Measurements from ENCODE around the gene ZNF385A.
"Not testable (repeated sequence)": the region's sequence is repeated elsewhere in the genome, so short reads cannot be mapped to it uniquely, and the experiment has no call there.

Gene ZNF385A

GRCh38 chr12:54337854-54338650, 46.5 kb downstream of the ZNF385A start:
- Histone ChIP-seq H3K9ac (ENCODE audit: insufficient read length, low read depth) (no peak overlapping the region), H3K27me3 (ENCODE audit: insufficient read depth, insufficient read length) (no peaks in the 10 kb centered on the region), H3K36me3 (ENCODE audit: insufficient read depth, insufficient read length, low read length) (peaks cover 41% of the 10 kb centered on the region), H3K4me3 (ENCODE audit: insufficient read length, low read depth) (no peak overlapping the region), H3K4me1 (ENCODE audit: insufficient read depth, insufficient read length) (peaks cover 2% of the 10 kb centered on the region), H3K9me3 (ENCODE audit: insufficient read depth, low read length) (no peaks in the 10 kb centered on the region)
- DNase-seq (ENCODE audit: low read depth, low spot score) = no peak
- no peak for TF ChIP-seq SUZ12 (IDR thresholded peaks at IDR 0.05; ENCODE audit: extremely low read depth, insufficient read depth, insufficient read length)

GRCh38 chr12:54337280-54337842, 47.2 kb downstream of the ZNF385A start:
- Histone ChIP-seq H3K27me3 (ENCODE audit: insufficient read depth, insufficient read length) (no peaks in the 10 kb centered on the region), H3K9me3 (ENCODE audit: insufficient read depth, low read length) (no peaks in the 10 kb centered on the region), H3K9ac (ENCODE audit: insufficient read length, low read depth) (no peak overlapping the region), H3K4me1 (ENCODE audit: insufficient read depth, insufficient read length) (peaks cover 2% of the 10 kb centered on the region), H3K36me3 (ENCODE audit: insufficient read depth, insufficient read length, low read length) (peaks cover 34% of the 10 kb centered on the region), H3K4me3 (ENCODE audit: insufficient read length, low read depth) (no peak overlapping the region)
- DNase-seq (ENCODE audit: low read depth, low spot score) = no peak
- TF ChIP-seq SUZ12 (IDR thresholded peaks at IDR 0.05; ENCODE audit: extremely low read depth, insufficient read depth, insufficient read length) (no peak), ZNF274 (IDR thresholded peaks at IDR 0.05; ENCODE audit: low read depth, low read length) (no peak), YY1 (IDR thresholded peaks at IDR 0.05; ENCODE audit: insufficient read depth, insufficient read length) (no peak)

DNA sequence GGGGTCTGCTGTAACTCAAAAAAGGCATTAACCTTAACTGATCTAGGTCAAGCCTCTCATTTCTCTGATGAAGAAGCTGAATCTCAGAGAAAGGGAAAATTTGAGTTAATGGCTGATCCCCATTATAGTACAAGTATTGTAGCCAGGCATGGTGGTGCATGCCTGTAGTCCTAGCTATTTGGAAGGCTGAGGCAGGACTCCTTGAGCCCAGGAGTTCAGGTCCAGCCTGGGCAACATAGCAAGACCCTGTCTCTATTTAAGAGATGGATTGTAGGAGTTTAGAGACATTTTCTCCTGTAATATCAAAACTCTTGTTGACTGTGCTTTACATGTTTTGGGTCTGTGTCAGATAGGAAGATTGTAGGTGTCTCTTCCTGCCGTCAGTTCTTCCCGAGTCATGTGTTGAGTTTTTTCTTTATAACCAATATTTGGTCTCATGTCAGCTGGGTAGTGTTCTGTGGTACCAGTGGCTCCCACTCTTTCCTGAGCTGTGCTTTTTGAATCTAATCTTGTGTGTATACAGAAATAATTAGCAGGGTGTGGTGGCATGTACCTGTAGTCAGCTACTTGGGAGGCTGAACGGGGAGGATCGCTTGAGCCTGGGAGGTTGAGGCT, 51.0 kb downstream of the ZNF385A start:
- H3K9me3 ChIP-seq (ENCODE audit: insufficient read depth, low read length) = no peaks in the 10 kb centered on the region
- TF ChIP-seq SUZ12 (IDR thresholded peaks at IDR 0.05; ENCODE audit: extremely low read depth, insufficient read depth, insufficient read length) (no peak), ZNF274 (IDR thresholded peaks at IDR 0.05; ENCODE audit: low read depth, low read length) (no peak), YY1 (IDR thresholded peaks at IDR 0.05; ENCODE audit: insufficient read depth, insufficient read length) (no peak)
- no peak for DNase-seq (ENCODE audit: low read depth, low spot score)
- peaks cover 26% of the 10 kb centered on the region for H3K36me3 ChIP-seq (ENCODE audit: insufficient read depth, insufficient read length, low read length)
- H3K4me3 ChIP-seq (ENCODE audit: insufficient read length, low read depth) = no peak overlapping the region
- H3K27me3 ChIP-seq (ENCODE audit: insufficient read depth, insufficient read length) = no peaks in the 10 kb centered on the region
- no peak overlapping the region for H3K9ac ChIP-seq (ENCODE audit: insufficient read length, low read depth)
- H3K4me1 ChIP-seq (ENCODE audit: insufficient read depth, insufficient read length) = no peaks in the 10 kb centered on the region

DNA sequence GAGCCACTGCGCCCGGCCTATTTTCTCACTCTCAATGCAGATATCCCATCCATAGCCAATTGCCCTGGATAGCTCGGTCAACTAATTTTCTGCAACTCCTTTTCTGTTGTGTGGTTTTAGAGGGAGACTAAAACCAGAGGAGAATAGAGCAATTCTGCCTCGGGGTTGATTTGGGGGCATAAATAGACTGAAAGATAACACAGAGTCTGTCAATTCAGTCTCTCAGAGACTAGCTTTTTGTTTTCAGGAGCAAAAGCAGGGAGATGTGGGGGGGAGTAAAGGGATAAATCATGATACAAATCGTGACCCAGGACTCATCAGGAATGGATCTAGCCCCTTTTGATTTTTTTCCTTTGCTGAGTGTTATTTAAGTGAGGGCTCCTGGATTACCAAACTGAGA, 53.1 kb downstream of the ZNF385A start:
- H3K4me1 ChIP-seq (ENCODE audit: insufficient read depth, insufficient read length) = no peaks in the 10 kb centered on the region
- H3K9ac ChIP-seq (ENCODE audit: insufficient read length, low read depth) = no peak overlapping the region
- no peak overlapping the region for H3K4me3 ChIP-seq (ENCODE audit: insufficient read length, low read depth)
- no peak for DNase-seq (ENCODE audit: low read depth, low spot score)
- no peaks in the 10 kb centered on the region for H3K27me3 ChIP-seq (ENCODE audit: insufficient read depth, insufficient read length)
- H3K9me3 ChIP-seq (ENCODE audit: insufficient read depth, low read length) = no peaks in the 10 kb centered on the region
- H3K36me3 ChIP-seq (ENCODE audit: insufficient read depth, insufficient read length, low read length) = peaks cover 26% of the 10 kb centered on the region
- TF ChIP-seq YY1 (IDR thresholded peaks at IDR 0.05; ENCODE audit: insufficient read depth, insufficient read length) (no peak), ZNF274 (IDR thresholded peaks at IDR 0.05; ENCODE audit: low read depth, low read length) (no peak), SUZ12 (IDR thresholded peaks at IDR 0.05; ENCODE audit: extremely low read depth, insufficient read depth, insufficient read length) (no peak)

DNA sequence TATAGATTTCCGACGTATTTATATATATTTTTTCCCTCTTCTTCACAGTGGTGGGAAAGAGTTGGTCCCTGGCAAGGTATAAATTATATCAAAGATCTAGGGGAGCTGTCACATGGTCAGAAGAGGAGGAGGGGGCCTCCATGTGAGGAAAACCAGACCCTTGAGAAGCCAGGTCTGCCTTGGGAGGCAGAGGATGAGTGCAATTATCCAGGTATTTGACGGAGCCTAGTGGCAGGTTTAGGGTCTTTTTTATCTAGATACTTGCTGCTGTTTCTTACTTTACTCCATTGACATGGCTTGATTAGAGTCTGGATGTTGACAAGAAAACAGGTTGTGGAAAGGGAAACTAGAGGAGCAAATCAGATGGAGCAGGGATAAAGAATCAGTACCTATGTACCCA, 54.1 kb downstream of the ZNF385A start:
- H3K4me1 ChIP-seq (ENCODE audit: insufficient read depth, insufficient read length) = no peaks in the 10 kb centered on the region
- no peak for DNase-seq (ENCODE audit: low read depth, low spot score)
- no peaks in the 10 kb centered on the region for H3K9me3 ChIP-seq (ENCODE audit: insufficient read depth, low read length)
- TF ChIP-seq YY1 (IDR thresholded peaks at IDR 0.05; ENCODE audit: insufficient read depth, insufficient read length) (no peak), ZNF274 (IDR thresholded peaks at IDR 0.05; ENCODE audit: low read depth, low read length) (no peak), SUZ12 (IDR thresholded peaks at IDR 0.05; ENCODE audit: extremely low read depth, insufficient read depth, insufficient read length) (no peak)
- H3K4me3 ChIP-seq (ENCODE audit: insufficient read length, low read depth) = no peak overlapping the region
- no peak overlapping the region for H3K9ac ChIP-seq (ENCODE audit: insufficient read length, low read depth)
- peaks cover 26% of the 10 kb centered on the region for H3K36me3 ChIP-seq (ENCODE audit: insufficient read depth, insufficient read length, low read length)
- H3K27me3 ChIP-seq (ENCODE audit: insufficient read depth, insufficient read length) = no peaks in the 10 kb centered on the region

DNA sequence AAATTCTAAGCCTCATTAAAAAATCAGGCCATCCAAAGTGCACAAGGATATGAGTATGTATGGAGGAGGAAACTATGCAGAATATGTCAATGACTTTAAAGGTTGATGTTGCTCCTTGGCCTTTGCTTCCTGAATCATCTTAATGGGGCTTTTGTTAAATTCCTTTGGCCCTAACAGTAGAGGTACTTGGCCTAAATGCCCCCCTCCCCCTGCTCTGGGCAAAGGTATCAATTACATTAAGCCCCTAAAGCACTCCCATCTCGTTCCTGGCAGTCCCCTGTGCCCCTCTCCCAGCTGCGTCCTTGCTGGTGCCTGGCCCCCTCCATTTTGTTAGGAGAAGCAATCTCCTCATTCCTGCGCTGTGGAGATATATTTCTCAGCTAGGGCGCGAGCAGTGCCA, 54.8 kb downstream of the ZNF385A start:
- Histone ChIP-seq H3K4me3 (ENCODE audit: insufficient read length, low read depth) (no peak overlapping the region), H3K9ac (ENCODE audit: insufficient read length, low read depth) (no peak overlapping the region), H3K4me1 (ENCODE audit: insufficient read depth, insufficient read length) (no peaks in the 10 kb centered on the region), H3K36me3 (ENCODE audit: insufficient read depth, insufficient read length, low read length) (peaks cover 26% of the 10 kb centered on the region), H3K9me3 (ENCODE audit: insufficient read depth, low read length) (no peaks in the 10 kb centered on the region), H3K27me3 (ENCODE audit: insufficient read depth, insufficient read length) (no peaks in the 10 kb centered on the region)
- TF ChIP-seq SUZ12 (IDR thresholded peaks at IDR 0.05; ENCODE audit: extremely low read depth, insufficient read depth, insufficient read length) (no peak), ZNF274 (IDR thresholded peaks at IDR 0.05; ENCODE audit: low read depth, low read length) (no peak), YY1 (IDR thresholded peaks at IDR 0.05; ENCODE audit: insufficient read depth, insufficient read length) (no peak)
- no peak for DNase-seq (ENCODE audit: low read depth, low spot score)

- no peaks in the 10 kb centered on the region for H3K27me3 ChIP-seq (ENCODE audit: insufficient read depth, insufficient read length)
- H3K4me1 ChIP-seq (ENCODE audit: insufficient read depth, insufficient read length) = peaks cover 4% of the 10 kb centered on the region
- H3K9ac ChIP-seq (ENCODE audit: insufficient read length, low read depth) = no peak overlapping the region
- no peaks in the 10 kb centered on the region for H3K9me3 ChIP-seq (ENCODE audit: insufficient read depth, low read length)
- peaks cover 26% of the 10 kb centered on the region for H3K36me3 ChIP-seq (ENCODE audit: insufficient read depth, insufficient read length, low read length)
- DNase-seq (ENCODE audit: low read depth, low spot score) = no peak
- H3K4me3 ChIP-seq (ENCODE audit: insufficient read length, low read depth) = no peak overlapping the region
- no peak for TF ChIP-seq SUZ12 (IDR thresholded peaks at IDR 0.05; ENCODE audit: extremely low read depth, insufficient read depth, insufficient read length)
- TF ChIP-seq YY1 (IDR thresholded peaks at IDR 0.05; ENCODE audit: insufficient read depth, insufficient read length) = no peak
- TF ChIP-seq ZNF274 (IDR thresholded peaks at IDR 0.05; ENCODE audit: low read depth, low read length) = no peak
Measured at GRCh38 chr12:54328595-54329337, 55.8 kb downstream of the ZNF385A start.

- not testable (repeated sequence) for H3K27me3 ChIP-seq (ENCODE audit: insufficient read depth, insufficient read length); DNase-seq (ENCODE audit: low read depth, low spot score); H3K36me3 ChIP-seq (ENCODE audit: insufficient read depth, insufficient read length, low read length); H3K4me1 ChIP-seq (ENCODE audit: insufficient read depth, insufficient read length); H3K9me3 ChIP-seq (ENCODE audit: insufficient read depth, low read length)
- H3K4me3 ChIP-seq (ENCODE audit: insufficient read length, low read depth) = peak overlapping the region; percentile 94
- H3K9ac ChIP-seq (ENCODE audit: insufficient read length, low read depth) = peak overlapping the region; percentile 96
Measured at GRCh38 chr12:54325442-54326109, 59.0 kb downstream of the ZNF385A start.

All from NT2/D1 (cell line).